ENCODE results near the gene KIRREL3. TPM values are rescaled to one million over a fixed set of nuclear protein-coding genes. Genes with fewer than 3 reads are reported as not detected.

KIRREL3 gene
- total RNA-seq, 1 experiment from 2014 or later, result 2.2 TPM

GRCh38 chr11:126893796-126894195 lies 106.8 kb downstream of the KIRREL3 start:
- no peak overlapping the region for H2AFZ ChIP-seq
- no peak overlapping the region for H3K4me3 ChIP-seq
- no peaks in the 10 kb centered on the region for H3K79me2 ChIP-seq (ENCODE audit: low read depth)
- H3K36me3 ChIP-seq (ENCODE audit: low read depth), result no peaks in the 10 kb centered on the region
- H4K20me1 ChIP-seq (ENCODE audit: insufficient read depth), result no peaks in the 10 kb centered on the region
- H3K9me2 ChIP-seq (ENCODE audit: insufficient read depth), result no peaks in the 10 kb centered on the region
- H3K4me1 ChIP-seq (replicated peaks; ENCODE audit: insufficient read depth), result no peaks in the 10 kb centered on the region
- intact Hi-C loops (cut with micrococcal nuclease; ENCODE audit: unreplicated experiment), result no loop called here
- POLR2A ChIA-PET (ENCODE audit: unreplicated experiment), result no interaction called here
- CTCF ChIA-PET, result no interaction called here
- DNase-seq, result no peak
- no peak for TF ChIP-seq CTCF (conservative IDR thresholded peaks at IDR 0.05)
- TF ChIP-seq EZH2 (IDR thresholded peaks at IDR 0.05; ENCODE audit: low read depth), result no peak
- no peak overlapping the region for H3K27ac ChIP-seq
- no peaks in the 10 kb centered on the region for H3F3A ChIP-seq (ENCODE audit: insufficient read depth, low read depth)
- peaks cover 25% of the 10 kb centered on the region for H3K27me3 ChIP-seq (ENCODE audit: insufficient read depth, low read depth)
- H3K4me2 ChIP-seq, result no peak overlapping the region
- BruUV-seq (replicated peaks), result no TSS peak
- no peaks in the 10 kb centered on the region for H3K9me3 ChIP-seq (ENCODE audit: insufficient read depth, low read depth)

GRCh38 chr11:126892756-126893155 lies 107.8 kb downstream of the KIRREL3 start:
- no peaks in the 10 kb centered on the region for H3K4me1 ChIP-seq (replicated peaks; ENCODE audit: insufficient read depth)
- H3F3A ChIP-seq (ENCODE audit: insufficient read depth, low read depth), result no peaks in the 10 kb centered on the region
- no peak overlapping the region for H2AFZ ChIP-seq
- intact Hi-C loops (cut with micrococcal nuclease; ENCODE audit: unreplicated experiment), result no loop called here
- H3K4me2 ChIP-seq, result no peak overlapping the region
- H3K9me3 ChIP-seq (ENCODE audit: insufficient read depth, low read depth), result no peaks in the 10 kb centered on the region
- H3K36me3 ChIP-seq (ENCODE audit: low read depth), result no peaks in the 10 kb centered on the region
- POLR2A ChIA-PET (ENCODE audit: unreplicated experiment), result no interaction called here
- no peaks in the 10 kb centered on the region for H3K9me2 ChIP-seq (ENCODE audit: insufficient read depth)
- no peaks in the 10 kb centered on the region for H3K79me2 ChIP-seq (ENCODE audit: low read depth)
- CTCF ChIA-PET, result no interaction called here
- H3K27me3 ChIP-seq (ENCODE audit: insufficient read depth, low read depth), result peaks cover 25% of the 10 kb centered on the region
- H3K27ac ChIP-seq, result no peak overlapping the region
- H3K4me3 ChIP-seq, result no peak overlapping the region
- no peak for DNase-seq
- BruUV-seq (replicated peaks), result no TSS peak
- no peak for TF ChIP-seq EZH2 (IDR thresholded peaks at IDR 0.05; ENCODE audit: low read depth)
- no peak for TF ChIP-seq CTCF (conservative IDR thresholded peaks at IDR 0.05)
- no peaks in the 10 kb centered on the region for H4K20me1 ChIP-seq (ENCODE audit: insufficient read depth)

- POLR2A ChIA-PET (ENCODE audit: unreplicated experiment), result no interaction called here
- Histone ChIP-seq H3K9me2 (ENCODE audit: insufficient read depth) (no peaks in the 10 kb centered on the region), H3K4me1 (replicated peaks; ENCODE audit: insufficient read depth) (no peaks in the 10 kb centered on the region), H3K4me2 (no peak overlapping the region), H3K9me3 (ENCODE audit: insufficient read depth, low read depth) (no peaks in the 10 kb centered on the region), H3K27me3 (ENCODE audit: insufficient read depth, low read depth) (peaks cover 25% of the 10 kb centered on the region), H4K20me1 (ENCODE audit: insufficient read depth) (no peaks in the 10 kb centered on the region), H3K27ac (no peak overlapping the region), H2AFZ (no peak overlapping the region), H3K36me3 (ENCODE audit: low read depth) (no peaks in the 10 kb centered on the region), H3K4me3 (no peak overlapping the region), H3K79me2 (ENCODE audit: low read depth) (no peaks in the 10 kb centered on the region), H3F3A (ENCODE audit: insufficient read depth, low read depth) (no peaks in the 10 kb centered on the region)
- DNase-seq, result peak in 1 of 2 experiments; percentile 38
- intact Hi-C loops (cut with micrococcal nuclease; ENCODE audit: unreplicated experiment), result no loop called here
- CTCF ChIA-PET, result interaction anchor here (0.7 kb wide), 1 partner anchor 109 kb away, joined by 3 read pairs; no protein-coding TSS in a partner anchor
- BruUV-seq (replicated peaks), result no TSS peak
- TF ChIP-seq EZH2 (IDR thresholded peaks at IDR 0.05; ENCODE audit: low read depth), result no peak
- TF ChIP-seq CTCF (conservative IDR thresholded peaks at IDR 0.05), result no peak
Observed at GRCh38 chr11:126891556-126892217, 108.9 kb downstream of the KIRREL3 start.
